H1 (cell line): Measurements from ENCODE around the gene ZNF20. TPM values are rescaled to one million over a fixed set of nuclear protein-coding genes. Genes with fewer than 3 reads are reported as not detected.
A peak's percentile ranks its signal among the peaks of the same experiment; 100 is the strongest.

ENCODE experiments used
- CTCF ChIA-PET: fragments of 300-600 bp; sonication (Branson Sonifier 250); formaldehyde crosslinking; loops from one replicate; lab custom pipeline; 2021; ENCODE audit not compliant: partially characterized antibody; lab: Charles Lee
- POLR2A ChIA-PET: fragments of 300-600 bp; sonication (Branson Sonifier 250); formaldehyde crosslinking; loops from one replicate; lab custom pipeline; 2021; ENCODE audit warnings: inconsistent platforms; ENCODE audit not compliant: partially characterized antibody; lab: Charles Lee
- DNase-seq, 2 experiments: peaks; one replicate each; pipeline versions ENCODE4 v3.0.0 to v3.0.0-alpha.2; 2010 to 2022; ENCODE audit warnings: low spot score in 2 of 2, low read depth in 1 of 2, mixed read lengths in 1 of 2
- FAIRE-seq: peaks from 2 replicates; lab custom pipeline; 2011; peaks lifted over from hg19 to GRCh38; lab: Jason Lieb, UNC
- H2AFZ ChIP-seq: 2 replicates; pipeline ENCODE4 v1.8.1; 2012; ENCODE audit warnings: low read length, inconsistent platforms
- H2AK5ac ChIP-seq: 2 replicates; pipeline ENCODE4 v1.6.1; 2013; ENCODE audit warnings: low read depth, low read length
- H2BK120ac ChIP-seq: replicated peaks from 2 replicates; pipeline ENCODE3; 2013; ENCODE audit warnings: low read depth, low read length, inconsistent platforms
- H2BK12ac ChIP-seq: 2 replicates; pipeline ENCODE4 v1.6.1; 2013; ENCODE audit warnings: low read depth, low read length
- H2BK15ac ChIP-seq: 2 replicates; pipeline ENCODE4 v1.6.1; 2013; ENCODE audit warnings: low read length
- H2BK20ac ChIP-seq: 2 replicates; pipeline ENCODE4 v1.6.1; 2013; ENCODE audit warnings: low read length
- H2BK5ac ChIP-seq: 2 replicates; pipeline ENCODE4 v1.6.1; 2013; ENCODE audit warnings: low read depth, low read length
- H3K14ac ChIP-seq: 2 replicates; pipeline ENCODE4 v1.6.1; 2013; ENCODE audit warnings: inconsistent platforms; ENCODE audit not compliant: insufficient read length
- H3K18ac ChIP-seq: 2 replicates; pipeline ENCODE4 v1.6.1; 2013; ENCODE audit warnings: low read length; ENCODE audit errors: extremely low read depth
- H3K23ac ChIP-seq: 2 replicates; pipeline ENCODE4 v1.6.1; 2013; ENCODE audit warnings: inconsistent platforms; ENCODE audit not compliant: insufficient read length
- H3K23me2 ChIP-seq: 2 replicates; pipeline ENCODE4 v1.6.1; 2013; ENCODE audit warnings: low read depth, low read length
- H3K27ac ChIP-seq: 2 replicates; pipeline ENCODE4 v1.6.1; 2011; ENCODE audit warnings: low read depth, low read length, inconsistent platforms
- H3K27me3 ChIP-seq, 4 experiments: replicated peaks in 1 of 4; 1 replicate in 1 of 4; 2 replicates in 3 of 4; pipeline versions ENCODE4 v1.6.1 to v1.8.1; 2011 to 2013; ENCODE audit warnings: low read length in 3 of 4, mild to moderate bottlenecking in 3 of 4, inconsistent platforms in 2 of 4, mixed read lengths in 2 of 4, moderate library complexity in 1 of 4; ENCODE audit not compliant: control insufficient read depth in 3 of 4, insufficient read depth in 3 of 4; ENCODE audit errors: extremely low read depth in 1 of 4
- H3K36me3 ChIP-seq, 4 experiments: 2 replicates each; pipeline versions ENCODE4 v1.6.1 to v1.8.1; 2011 to 2013; ENCODE audit warnings: mild to moderate bottlenecking in 4 of 4, low read length in 3 of 4, moderate library complexity in 2 of 4, control low read depth in 1 of 4, inconsistent platforms in 1 of 4; ENCODE audit not compliant: insufficient read depth in 4 of 4, control insufficient read depth in 2 of 4
- H3K4ac ChIP-seq: replicated peaks from 2 replicates; pipeline ENCODE3; 2013; ENCODE audit warnings: low read length, low read depth, mixed read lengths, inconsistent platforms; ENCODE audit not compliant: insufficient read length
- H3K4me1 ChIP-seq, 4 experiments: replicated peaks in 1 of 4; 1 replicate in 1 of 4; 2 replicates in 3 of 4; pipeline versions ENCODE4 v1.6.1 to v1.8.1; 2011 to 2013; ENCODE audit warnings: low read length in 3 of 4, inconsistent platforms in 2 of 4, mixed read lengths in 1 of 4; ENCODE audit not compliant: insufficient read depth in 4 of 4, control insufficient read depth in 3 of 4
- H3K4me2 ChIP-seq, 2 experiments: 2 replicates each; pipeline versions ENCODE4 v1.6.1 to v1.8.1; 2011 to 2013; ENCODE audit warnings: low read depth in 2 of 2, low read length in 2 of 2, control low read depth in 1 of 2, inconsistent platforms in 1 of 2, mild to moderate bottlenecking in 1 of 2; ENCODE audit not compliant: insufficient read depth in 1 of 2
- H3K4me3 ChIP-seq, 4 experiments: fragments of 200-600, 300-600 bp in 1 of 4; sonication (generic), shearing (Covaris generic), sonication (Bioruptor Twin) in 1 of 4; 2 replicates each; pipeline versions ENCODE4 v1.5.1 to v1.8.1; 2011 to 2016; ENCODE audit warnings: low read length in 4 of 4, low read depth in 3 of 4, control low read depth in 2 of 4, inconsistent platforms in 2 of 4, mild to moderate bottlenecking in 2 of 4, mixed read lengths in 1 of 4, moderate library complexity in 1 of 4; ENCODE audit not compliant: insufficient read depth in 2 of 4; ENCODE audit errors: extremely low read depth in 1 of 4
- H3K56ac ChIP-seq: replicated peaks from 2 replicates; pipeline ENCODE3; 2013; ENCODE audit warnings: low read depth, mild to moderate bottlenecking, mixed read lengths, low read length, inconsistent platforms; ENCODE audit not compliant: insufficient read length
- H3K79me1 ChIP-seq: 2 replicates; pipeline ENCODE4 v1.6.1; 2013; ENCODE audit warnings: low read depth, low read length, control low read depth
- H3K79me2 ChIP-seq, 2 experiments: 2 replicates each; pipeline versions ENCODE4 v1.6.1 to v1.8.1; 2012 to 2013; ENCODE audit warnings: low read length in 2 of 2, mild to moderate bottlenecking in 2 of 2, inconsistent platforms in 1 of 2; ENCODE audit not compliant: insufficient read depth in 2 of 2, control insufficient read depth in 1 of 2
- H3K9ac ChIP-seq, 4 experiments: replicated peaks in 1 of 4; 1 replicate in 1 of 4; 2 replicates in 3 of 4; pipeline versions ENCODE4 v1.6.1 to v1.8.1; 2011 to 2013; ENCODE audit warnings: low read depth in 3 of 4, low read length in 3 of 4, control low read depth in 2 of 4, mild to moderate bottlenecking in 2 of 4, moderate library complexity in 2 of 4, inconsistent platforms in 1 of 4; ENCODE audit errors: extremely low read depth in 1 of 4
- H3K9me3 ChIP-seq, 2 experiments: 2 replicates each; pipeline versions ENCODE4 v1.6.1 to v1.8.1; 2012 to 2013; ENCODE audit warnings: mild to moderate bottlenecking in 2 of 2, moderate library complexity in 2 of 2, control low read depth in 1 of 2, inconsistent platforms in 1 of 2, low read depth in 1 of 2, low read length in 1 of 2, mixed read lengths in 1 of 2; ENCODE audit not compliant: insufficient read depth in 2 of 2
- H4K20me1 ChIP-seq, 2 experiments: replicated peaks in 1 of 2; 2 replicates each; pipeline versions ENCODE3 to v1.8.1; 2011 to 2013; ENCODE audit warnings: inconsistent platforms in 2 of 2, low read length in 2 of 2, mild to moderate bottlenecking in 1 of 2; ENCODE audit not compliant: insufficient read depth in 2 of 2, control insufficient read depth in 1 of 2
- H4K5ac ChIP-seq: 2 replicates; pipeline ENCODE4 v1.6.1; 2013; ENCODE audit warnings: low read length, low read depth, mixed read lengths, inconsistent platforms; ENCODE audit not compliant: insufficient read length
- H4K8ac ChIP-seq: 2 replicates; pipeline ENCODE4 v1.8.0; 2013; ENCODE audit warnings: mild to moderate bottlenecking, moderate library complexity, low read length, inconsistent platforms; ENCODE audit not compliant: insufficient read depth; ENCODE audit errors: extremely low read depth
- H4K91ac ChIP-seq: replicated peaks from 2 replicates; pipeline ENCODE3; 2013; ENCODE audit warnings: low read length, mixed read lengths, inconsistent platforms; ENCODE audit not compliant: insufficient read length
- CTCF ChIP-seq, 3 experiments: IDR thresholded peaks; 1 replicate in 2 of 3; 2 replicates in 1 of 3; pipeline versions ENCODE4 v1.5.1 to v1.6.1; 2011; ENCODE audit warnings: low read length in 3 of 3, mild to moderate bottlenecking in 3 of 3, inconsistent platforms in 2 of 3, low read depth in 1 of 3, moderate library complexity in 1 of 3; ENCODE audit not compliant: insufficient read depth in 1 of 3; ENCODE audit errors: control extremely low read depth in 1 of 3
- RAD21 ChIP-seq, 2 experiments: IDR thresholded peaks in 1 of 2; conservative IDR thresholded peaks in 1 of 2; 2 replicates each; pipeline ENCODE4 v1.6.1; 2011; ENCODE audit warnings: low read depth in 2 of 2, low read length in 2 of 2, improper control_type of control experiment in 1 of 2, inconsistent platforms in 1 of 2, mild to moderate bottlenecking in 1 of 2, moderate library complexity in 1 of 2
- RXRA ChIP-seq: IDR thresholded peaks from 2 replicates; pipeline ENCODE4 v1.6.1; 2011; ENCODE audit warnings: low read depth, mild to moderate bottlenecking, low read length, moderate library complexity; ENCODE audit not compliant: insufficient read depth
- TCF12 ChIP-seq: IDR thresholded peaks from 2 replicates; pipeline ENCODE4 v1.6.1; 2011; ENCODE audit warnings: low read depth, mild to moderate bottlenecking, low read length
- WGBS, 2 experiments: shearing (Covaris generic) in 1 of 2; methylation state at CpG; one replicate each; pipeline versions ENCODE4 v1.1.6 to v1.1.7; 2013 to 2015; ENCODE audit warnings: low lambda C conversion rate in 2 of 2, mixed read lengths in 2 of 2, inconsistent platforms in 1 of 2, low coverage in 1 of 2, missing lambda C conversion rate in 1 of 2; ENCODE audit not compliant: insufficient replicate concordance in 2 of 2, insufficient coverage in 1 of 2, insufficient read length in 1 of 2; ENCODE audit errors: extremely low coverage in 1 of 2, missing lambda C conversion rate in 1 of 2; 5-methylcytosine and 5-hydroxymethylcytosine counted together
- polyA plus RNA-seq, 7 experiments: library from polyadenylated mRNA; depleted of rRNA in 3 of 7; stranded (reverse) in 5 of 7; unstranded in 2 of 7; fragments of >200 nt in 5 of 7; fragments of 200-250 nt in 2 of 7; gene quantifications; 1 replicate in 5 of 7; 2 replicates in 1 of 7; 4 replicates in 1 of 7; pipeline versions ENCODE4 v1.2.1 to v1.2.3, GENCODE V29; 2011 to 2013; ENCODE audit warnings: missing spikeins in 2 of 7, mixed read lengths in 2 of 7
- total RNA-seq: library from RNA; stranded (reverse); fragmentation: NEBNext Ultra II Directional; extraction: Animal tissue kit (Norgen Biotek cat#: 25700); gene quantifications from 2 replicates; pipeline ENCODE4 v1.2.1, GENCODE V29; 2021

The ZNF20 gene
- total and polyA plus RNA-seq, 2 of the 8 experiments (the other 6 are each of a cell fraction or from before 2014, with no cell fraction given): 1.6 to 9.0 TPM

- no peak overlapping the region for H2BK12ac ChIP-seq
- no peak overlapping the region for H2AFZ ChIP-seq
- no peak overlapping the region for H4K5ac ChIP-seq
- TF ChIP-seq TCF12: no peak
- peak in 2 of 3 experiments; percentile 45 to 68; a peak in 2 of 4 replicates for TF ChIP-seq CTCF (IDR thresholded peaks at IDR 0.05; ENCODE audit: control extremely low read depth in 1 of 3, insufficient read depth in 1 of 3, low read depth in 1 of 3, low read length in 3 of 3)
- TF ChIP-seq RAD21 (IDR thresholded peaks at IDR 0.05 in 1 of 2, conservative IDR thresholded peaks at IDR 0.05 in 1 of 2; ENCODE audit: low read depth in 2 of 2, low read length in 2 of 2): peak; percentile 19 to 39
- no peak for TF ChIP-seq RXRA
- ChIA-PET CTCF (interaction anchor here (0.6 to 4.3 kb wide), 26 partner anchors 9 to 254 kb away, joined by 3 to 30 read pairs (median 4); partner anchors contain the start of gene ZNF20), POLR2A (interaction anchor here (0.5 to 3.7 kb wide), 12 partner anchors 9 to 391 kb away, joined by 3 to 25 read pairs (median 4); partner anchors contain the start of genes ZNF20, ZNF625 and ZNF700)
- H2AK5ac ChIP-seq: no peak overlapping the region
- H3K79me1 ChIP-seq: no peaks in the 10 kb centered on the region
- peaks cover 0 to 1% of the 10 kb centered on the region in 2 experiments for H4K20me1 ChIP-seq
- no peak overlapping the region for H4K8ac ChIP-seq
- no peaks in the 10 kb centered on the region for H3K79me2 ChIP-seq
- no peaks in the 10 kb centered on the region for H3K27me3 ChIP-seq
- no peak overlapping the region for H3K23ac ChIP-seq
- no peak overlapping the region for H3K56ac ChIP-seq
- H3K14ac ChIP-seq: no peak overlapping the region
- H3K9ac ChIP-seq: no peak overlapping the region
- H2BK15ac ChIP-seq: no peak overlapping the region
- peaks cover 0 to 17% (median 5%) of the 10 kb centered on the region in 4 experiments; a peak in 5 of 8 replicates for H3K36me3 ChIP-seq
- no peak overlapping the region for H2BK20ac ChIP-seq
- FAIRE-seq (peak; percentile 36), DNase-seq (peak in 1 of 2 experiments; percentile 54)
- no peak overlapping the region for H3K4ac ChIP-seq
- peaks cover 20 to 23% of the 10 kb centered on the region in 2 experiments for H3K9me3 ChIP-seq
- no peak overlapping the region for H2BK120ac ChIP-seq
- no peak overlapping the region for H2BK5ac ChIP-seq
- no peak overlapping the region for H3K4me3 ChIP-seq
- no peak overlapping the region for H3K27ac ChIP-seq
- H3K23me2 ChIP-seq: no peaks in the 10 kb centered on the region
- no peaks in the 10 kb centered on the region for H3K4me1 ChIP-seq
- WGBS, 2 experiments: 51% methylated on average over 2 of the region's 2 CpGs; no CpG with 5 or more reads in 1 of the 2 experiments
- no peak overlapping the region for H3K18ac ChIP-seq
- no peak overlapping the region for H4K91ac ChIP-seq
- no peak overlapping the region for H3K4me2 ChIP-seq
Measured at GRCh38 chr19:12126707-12127106, 13.4 kb downstream of the ZNF20 start.
